ENCODE measurements around the gene HPS5. TPM values are rescaled to one million over a fixed set of nuclear protein-coding genes. Genes with fewer than 3 reads are reported as not detected.

HPS5 gene, protein sequence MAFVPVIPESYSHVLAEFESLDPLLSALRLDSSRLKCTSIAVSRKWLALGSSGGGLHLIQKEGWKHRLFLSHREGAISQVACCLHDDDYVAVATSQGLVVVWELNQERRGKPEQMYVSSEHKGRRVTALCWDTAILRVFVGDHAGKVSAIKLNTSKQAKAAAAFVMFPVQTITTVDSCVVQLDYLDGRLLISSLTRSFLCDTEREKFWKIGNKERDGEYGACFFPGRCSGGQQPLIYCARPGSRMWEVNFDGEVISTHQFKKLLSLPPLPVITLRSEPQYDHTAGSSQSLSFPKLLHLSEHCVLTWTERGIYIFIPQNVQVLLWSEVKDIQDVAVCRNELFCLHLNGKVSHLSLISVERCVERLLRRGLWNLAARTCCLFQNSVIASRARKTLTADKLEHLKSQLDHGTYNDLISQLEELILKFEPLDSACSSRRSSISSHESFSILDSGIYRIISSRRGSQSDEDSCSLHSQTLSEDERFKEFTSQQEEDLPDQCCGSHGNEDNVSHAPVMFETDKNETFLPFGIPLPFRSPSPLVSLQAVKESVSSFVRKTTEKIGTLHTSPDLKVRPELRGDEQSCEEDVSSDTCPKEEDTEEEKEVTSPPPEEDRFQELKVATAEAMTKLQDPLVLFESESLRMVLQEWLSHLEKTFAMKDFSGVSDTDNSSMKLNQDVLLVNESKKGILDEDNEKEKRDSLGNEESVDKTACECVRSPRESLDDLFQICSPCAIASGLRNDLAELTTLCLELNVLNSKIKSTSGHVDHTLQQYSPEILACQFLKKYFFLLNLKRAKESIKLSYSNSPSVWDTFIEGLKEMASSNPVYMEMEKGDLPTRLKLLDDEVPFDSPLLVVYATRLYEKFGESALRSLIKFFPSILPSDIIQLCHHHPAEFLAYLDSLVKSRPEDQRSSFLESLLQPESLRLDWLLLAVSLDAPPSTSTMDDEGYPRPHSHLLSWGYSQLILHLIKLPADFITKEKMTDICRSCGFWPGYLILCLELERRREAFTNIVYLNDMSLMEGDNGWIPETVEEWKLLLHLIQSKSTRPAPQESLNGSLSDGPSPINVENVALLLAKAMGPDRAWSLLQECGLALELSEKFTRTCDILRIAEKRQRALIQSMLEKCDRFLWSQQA
- polyA plus RNA-seq: 15.0 to 23.2 TPM (median 20.9 TPM) in 3 replicates
- polyA plus RNA-seq (2011; ENCODE audit: low read depth): 14.9 TPM
- 15.5 and 27.0 TPM in 2 replicates for polyA plus RNA-seq (2011; cell fraction: cytosol; rRNA removed)
- polyA plus RNA-seq (2011; cell fraction: nucleus; rRNA removed): 27.7 and 30.8 TPM in 2 replicates
- 14.9 and 17.7 TPM in 2 replicates for polyA plus RNA-seq (2012; ENCODE audit: low replicate concordance)
- polyA minus RNA-seq: 9.0 to 35.5 TPM (median 34.0 TPM) in 3 replicates
- 22.1 TPM for polyA minus RNA-seq (2011; cell fraction: cytosol; rRNA and poly(A)+ RNA removed)
- polyA minus RNA-seq (2011; cell fraction: nucleus; rRNA and poly(A)+ RNA removed): 23.4 and 42.0 TPM in 2 replicates

DNA sequence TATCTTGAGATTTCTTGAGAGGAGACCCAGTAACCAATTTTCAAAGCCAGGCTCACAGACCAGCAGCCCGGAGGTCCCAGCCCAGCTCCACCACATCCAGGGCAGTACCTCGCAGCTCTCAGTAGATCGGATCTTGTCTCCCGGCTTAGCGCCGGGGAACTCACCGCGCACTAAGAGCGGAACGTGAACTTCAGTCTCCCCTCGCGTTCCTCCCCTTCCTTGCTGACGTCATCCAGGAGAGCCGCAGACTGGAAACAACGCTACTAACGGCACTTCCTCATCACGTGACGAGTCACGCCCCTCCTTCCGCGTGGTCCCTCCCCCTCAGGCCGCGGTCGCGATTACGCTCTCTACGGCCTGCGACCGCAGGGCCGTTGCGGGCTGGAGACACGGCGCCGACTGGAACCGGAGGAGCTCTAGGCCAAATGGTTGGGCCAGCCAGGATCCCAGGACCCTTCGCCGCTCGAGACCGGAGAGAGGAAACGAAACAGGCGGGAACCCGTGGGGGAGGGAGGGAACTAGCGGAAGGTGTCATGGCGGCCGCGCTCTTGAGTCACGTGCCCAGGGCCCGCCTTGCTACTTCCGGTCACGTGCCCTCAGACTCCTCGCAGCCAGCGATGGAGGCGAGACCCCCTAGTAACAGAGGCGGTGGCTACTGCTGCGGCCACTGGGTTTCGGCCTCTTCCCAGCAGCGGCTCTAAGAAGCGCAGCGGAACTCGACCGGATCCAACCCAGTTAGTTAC is at the start of gene HPS5, which contains the start of gene GTF2H1:
Gene HPS5, minus strand, starts transcription at position 172 of the 743 bp plus-strand sequence. CDS start 4,282 bp downstream, outside the sequence.
Gene GTF2H1, plus strand, starts transcription at position 599 of the 743 bp plus-strand sequence. CDS start 10,508 bp downstream, outside the sequence.
- DNase-seq (ENCODE audit: low read depth, low spot score) (peak; percentile 89), FAIRE-seq (peak; percentile 85)
- peak within 1 kb of the TSS; percentile 62 to 97 (median 69) for H3K4me3 ChIP-seq (ENCODE audit: control insufficient read depth in 2 of 3, extremely low read depth in 1 of 3, insufficient read depth in 2 of 3, low read depth in 1 of 3, low read length in 3 of 3)
- H3K36me3 ChIP-seq (ENCODE audit: control insufficient read depth in 2 of 2, extremely low read depth in 1 of 2, insufficient read depth in 2 of 2, low read length in 2 of 2): peaks cover 0 to 10% of the 10 kb centered on the region in 2 experiments
- no peaks in the 10 kb centered on the region for H3K27me3 ChIP-seq (ENCODE audit: control insufficient read depth, extremely low read depth, insufficient read depth, low read length)
- H3K9me1 ChIP-seq (ENCODE audit: control insufficient read depth, extremely low read depth, insufficient read depth, low read length): peaks cover 2% of the 10 kb centered on the region
- no peaks in the 10 kb centered on the region for H4K20me1 ChIP-seq (ENCODE audit: control insufficient read depth, extremely low read depth, insufficient read depth, low read length)
- peak within 1 kb of the TSS; percentile 97 for H3K9ac ChIP-seq (ENCODE audit: control insufficient read depth, extremely low read depth, insufficient read depth, low read length)
- peaks cover 26% of the 10 kb centered on the region for H3K4me1 ChIP-seq (ENCODE audit: control insufficient read depth, extremely low read depth, insufficient read depth, low read length)
- H3K27ac ChIP-seq (ENCODE audit: control insufficient read depth, insufficient read depth, low read length): peak within 1 kb of the TSS; percentile 97
- no peak for TF ChIP-seq EZH2 (IDR thresholded peaks at IDR 0.05; ENCODE audit: low read length)
- TF ChIP-seq, protein P1, sequence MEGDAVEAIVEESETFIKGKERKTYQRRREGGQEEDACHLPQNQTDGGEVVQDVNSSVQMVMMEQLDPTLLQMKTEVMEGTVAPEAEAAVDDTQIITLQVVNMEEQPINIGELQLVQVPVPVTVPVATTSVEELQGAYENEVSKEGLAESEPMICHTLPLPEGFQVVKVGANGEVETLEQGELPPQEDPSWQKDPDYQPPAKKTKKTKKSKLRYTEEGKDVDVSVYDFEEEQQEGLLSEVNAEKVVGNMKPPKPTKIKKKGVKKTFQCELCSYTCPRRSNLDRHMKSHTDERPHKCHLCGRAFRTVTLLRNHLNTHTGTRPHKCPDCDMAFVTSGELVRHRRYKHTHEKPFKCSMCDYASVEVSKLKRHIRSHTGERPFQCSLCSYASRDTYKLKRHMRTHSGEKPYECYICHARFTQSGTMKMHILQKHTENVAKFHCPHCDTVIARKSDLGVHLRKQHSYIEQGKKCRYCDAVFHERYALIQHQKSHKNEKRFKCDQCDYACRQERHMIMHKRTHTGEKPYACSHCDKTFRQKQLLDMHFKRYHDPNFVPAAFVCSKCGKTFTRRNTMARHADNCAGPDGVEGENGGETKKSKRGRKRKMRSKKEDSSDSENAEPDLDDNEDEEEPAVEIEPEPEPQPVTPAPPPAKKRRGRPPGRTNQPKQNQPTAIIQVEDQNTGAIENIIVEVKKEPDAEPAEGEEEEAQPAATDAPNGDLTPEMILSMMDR (optimal IDR thresholded peaks at IDR 0.05 in 1 of 3, IDR thresholded peaks at IDR 0.05 in 1 of 3, conservative IDR thresholded peaks at IDR 0.05 in 1 of 3; ENCODE audit: extremely low read depth in 1 of 3, insufficient read depth in 2 of 3, low read length in 3 of 3): no peak
- dilution Hi-C loops (cut with MboI; ENCODE audit: extremely low pct_ligation_motif_present, low sequenced_read_pairs): no loop called here
- no peaks in the 10 kb centered on the region for H3K9me3 ChIP-seq (ENCODE audit: control insufficient read depth, low read depth, low read length)
- H2AFZ ChIP-seq (ENCODE audit: control insufficient read depth, low read length): peak within 1 kb of the TSS; percentile 97
- H3K79me2 ChIP-seq (ENCODE audit: control insufficient read depth, insufficient read depth, low read length): peaks cover 84% of the 10 kb centered on the region
- H3K4me2 ChIP-seq (ENCODE audit: control insufficient read depth, extremely low read depth, insufficient read depth, low read depth, low read length): peak within 1 kb of the TSS; percentile 92

DNA sequence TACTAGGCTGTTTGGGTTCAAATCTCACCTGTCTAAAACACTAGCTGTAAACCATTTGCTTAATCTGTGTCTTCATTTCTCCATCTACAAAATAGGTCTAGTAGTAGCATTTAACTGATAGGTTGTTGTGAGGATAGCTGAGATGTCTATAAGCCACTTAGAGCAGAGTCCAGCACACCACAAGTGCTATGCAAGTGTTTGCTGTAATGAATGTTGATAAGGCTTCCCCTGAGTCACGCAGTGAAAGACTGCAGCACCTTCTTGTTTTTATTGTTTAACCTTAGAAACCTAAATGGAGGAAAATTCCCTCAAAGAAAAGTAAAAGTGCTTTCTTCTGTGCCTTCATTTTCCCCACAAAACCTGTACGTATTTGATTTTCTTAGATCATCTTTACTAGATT is 49.3 kb upstream of the HPS5 start:
- Histone ChIP-seq H3K9ac (ENCODE audit: control insufficient read depth, extremely low read depth, insufficient read depth, low read length) (no peak overlapping the region), H3K9me1 (ENCODE audit: control insufficient read depth, extremely low read depth, insufficient read depth, low read length) (no peaks in the 10 kb centered on the region), H2AFZ (ENCODE audit: control insufficient read depth, low read length) (no peak overlapping the region), H3K9me3 (ENCODE audit: control insufficient read depth, low read depth, low read length) (no peaks in the 10 kb centered on the region), H3K36me3 (ENCODE audit: control insufficient read depth in 2 of 2, extremely low read depth in 1 of 2, insufficient read depth in 2 of 2, low read length in 2 of 2) (peaks cover 2% of the 10 kb centered on the region in 2 experiments), H3K4me2 (ENCODE audit: control insufficient read depth, extremely low read depth, insufficient read depth, low read depth, low read length) (no peak overlapping the region), H3K4me3 (ENCODE audit: control insufficient read depth in 2 of 3, extremely low read depth in 1 of 3, insufficient read depth in 2 of 3, low read depth in 1 of 3, low read length in 3 of 3) (no peak overlapping the region), H3K79me2 (ENCODE audit: control insufficient read depth, insufficient read depth, low read length) (no peaks in the 10 kb centered on the region), H3K27me3 (ENCODE audit: control insufficient read depth, extremely low read depth, insufficient read depth, low read length) (no peaks in the 10 kb centered on the region), H4K20me1 (ENCODE audit: control insufficient read depth, extremely low read depth, insufficient read depth, low read length) (no peaks in the 10 kb centered on the region), H3K27ac (ENCODE audit: control insufficient read depth, insufficient read depth, low read length) (no peak overlapping the region), H3K4me1 (ENCODE audit: control insufficient read depth, extremely low read depth, insufficient read depth, low read length) (no peaks in the 10 kb centered on the region)
- dilution Hi-C loops (cut with MboI; ENCODE audit: extremely low pct_ligation_motif_present, low sequenced_read_pairs): no loop called here
- FAIRE-seq: no peak
- TF ChIP-seq, protein P1 (optimal IDR thresholded peaks at IDR 0.05 in 1 of 3, IDR thresholded peaks at IDR 0.05 in 1 of 3, conservative IDR thresholded peaks at IDR 0.05 in 1 of 3; ENCODE audit: extremely low read depth in 1 of 3, insufficient read depth in 2 of 3, low read length in 3 of 3): no peak
- TF ChIP-seq EZH2 (IDR thresholded peaks at IDR 0.05; ENCODE audit: low read length): no peak
- DNase-seq (ENCODE audit: low read depth, low spot score): no peak
